ENCODE results near the gene PAPOLA.

The PAPOLA gene

DNA sequence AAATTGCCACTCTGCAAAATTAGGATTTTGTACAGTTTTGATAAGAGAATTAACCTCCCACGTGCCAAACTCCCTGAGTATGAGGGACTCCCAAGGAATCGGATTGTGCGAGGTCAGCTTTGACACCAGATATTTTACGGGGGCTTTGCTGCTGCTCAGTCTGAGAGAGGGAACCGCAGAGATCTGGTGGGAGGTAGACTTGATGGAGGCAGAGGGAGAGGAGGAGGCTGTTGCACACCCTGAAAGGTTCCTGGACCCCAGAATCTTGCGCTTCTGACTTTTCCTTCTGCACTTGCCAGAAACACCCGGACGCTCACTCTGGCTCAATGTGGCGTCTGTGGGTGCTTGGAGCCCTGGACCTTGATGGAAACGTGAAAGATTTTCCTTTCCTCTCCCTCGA is 83.9 kb downstream of the PAPOLA start:
- TF ChIP-seq CTCF (IDR thresholded peaks at IDR 0.05; ENCODE audit: control insufficient read depth, insufficient read depth, low read depth, low read length, missing control alignments) = no peak
- DNase-seq (ENCODE audit: low read depth) = no peak
- no peak overlapping the region for H3K4me3 ChIP-seq (ENCODE audit: control insufficient read depth, low read depth, low read length)

DNA sequence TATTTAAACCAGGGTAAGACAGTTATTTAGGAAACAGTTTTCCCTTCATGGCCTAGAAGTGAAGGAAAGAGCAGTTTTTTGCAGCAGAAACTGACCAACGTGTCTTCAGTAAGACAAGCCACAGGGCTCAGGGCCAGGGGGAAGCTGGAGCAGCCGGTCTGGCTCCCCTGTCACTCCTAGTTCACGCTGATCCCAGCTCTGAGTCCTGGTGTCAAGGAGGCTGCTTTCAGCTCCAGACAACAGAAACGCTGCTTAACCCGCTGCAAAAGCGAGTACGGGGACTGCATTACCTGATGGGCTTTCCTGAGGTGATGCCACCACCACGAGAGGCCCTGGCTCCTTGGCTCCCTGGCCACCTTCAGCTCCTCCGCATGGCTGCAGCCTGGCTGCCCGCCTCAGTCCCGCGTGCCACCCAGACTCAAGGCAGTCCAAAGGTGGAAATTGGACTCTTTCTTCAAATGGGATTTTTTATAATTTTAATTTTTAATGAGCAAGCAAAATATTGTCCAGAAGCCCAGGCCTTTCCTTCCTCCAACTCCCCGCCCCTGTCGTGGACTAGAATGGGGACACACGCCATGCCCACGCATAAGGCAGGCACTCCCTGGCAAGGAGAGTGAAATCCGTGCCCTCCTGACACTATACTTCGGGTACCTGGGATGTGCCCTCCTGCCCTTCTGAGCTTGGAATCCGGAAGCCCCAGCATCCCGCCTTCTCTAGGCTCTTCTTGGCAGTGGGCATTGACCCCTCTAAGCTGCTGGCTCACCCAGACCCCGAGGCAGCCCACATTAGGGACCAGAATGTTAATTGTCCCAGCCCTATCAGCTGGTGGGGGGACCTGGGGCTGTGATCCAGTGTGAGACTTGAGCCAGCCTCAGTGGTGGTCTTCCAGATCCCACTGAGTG is 85.0 kb downstream of the PAPOLA start:
- no peak overlapping the region for H3K4me3 ChIP-seq (ENCODE audit: control insufficient read depth, low read depth, low read length)
- TF ChIP-seq CTCF (IDR thresholded peaks at IDR 0.05; ENCODE audit: control insufficient read depth, insufficient read depth, low read depth, low read length, missing control alignments) = no peak
- DNase-seq (ENCODE audit: low read depth) = no peak

GRCh38 chr14:96587823-96588385 is 85.7 kb downstream of the PAPOLA start:
- no peak for DNase-seq (ENCODE audit: low read depth)
- TF ChIP-seq CTCF (IDR thresholded peaks at IDR 0.05; ENCODE audit: control insufficient read depth, insufficient read depth, low read depth, low read length, missing control alignments) = no peak
- H3K4me3 ChIP-seq (ENCODE audit: control insufficient read depth, low read depth, low read length) = no peak overlapping the region

DNA sequence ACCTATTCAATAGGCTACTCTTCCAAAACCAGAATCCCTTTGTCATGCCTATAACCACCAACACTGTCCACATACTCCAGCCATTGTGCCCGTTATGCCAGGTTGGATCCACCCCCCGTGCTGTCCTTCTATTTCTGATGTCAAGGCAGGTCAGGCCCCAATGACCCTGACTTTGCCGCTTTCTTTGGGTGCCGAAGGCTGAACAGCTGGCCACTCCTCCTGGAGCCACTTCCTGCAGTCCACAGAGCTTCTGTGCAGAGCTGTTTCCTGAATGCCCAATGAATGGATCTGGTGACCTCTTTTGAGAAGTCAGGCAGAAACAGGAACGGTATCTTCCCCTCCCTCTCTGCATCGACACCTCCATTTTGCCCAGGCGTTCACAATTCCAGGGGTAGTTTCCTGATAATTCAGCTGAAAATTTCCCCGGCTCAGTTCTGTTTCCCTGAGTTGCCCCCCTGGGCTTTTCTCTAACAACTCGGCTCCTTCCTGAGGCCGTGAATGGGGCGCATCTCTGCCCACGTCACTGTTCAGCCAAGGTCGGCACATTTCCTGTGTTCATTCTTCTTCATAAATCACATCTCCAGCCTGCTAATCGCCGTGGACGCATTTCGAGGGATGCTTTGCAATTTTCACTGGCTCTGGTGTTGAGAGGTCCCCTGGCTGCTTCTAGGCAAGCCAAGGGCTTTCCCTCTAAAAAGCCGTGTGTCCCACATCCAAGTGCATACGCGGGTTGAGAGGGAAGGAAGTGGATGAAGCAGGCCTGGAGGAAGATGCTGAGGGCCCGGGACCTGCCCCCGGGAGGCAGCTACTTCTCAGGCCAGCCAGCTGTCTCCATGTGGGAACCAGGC is 86.5 kb downstream of the PAPOLA start:
- DNase-seq (ENCODE audit: low read depth) = no peak
- TF ChIP-seq CTCF (IDR thresholded peaks at IDR 0.05; ENCODE audit: control insufficient read depth, insufficient read depth, low read depth, low read length, missing control alignments) = no peak
- no peak overlapping the region for H3K4me3 ChIP-seq (ENCODE audit: control insufficient read depth, low read depth, low read length)

DNA sequence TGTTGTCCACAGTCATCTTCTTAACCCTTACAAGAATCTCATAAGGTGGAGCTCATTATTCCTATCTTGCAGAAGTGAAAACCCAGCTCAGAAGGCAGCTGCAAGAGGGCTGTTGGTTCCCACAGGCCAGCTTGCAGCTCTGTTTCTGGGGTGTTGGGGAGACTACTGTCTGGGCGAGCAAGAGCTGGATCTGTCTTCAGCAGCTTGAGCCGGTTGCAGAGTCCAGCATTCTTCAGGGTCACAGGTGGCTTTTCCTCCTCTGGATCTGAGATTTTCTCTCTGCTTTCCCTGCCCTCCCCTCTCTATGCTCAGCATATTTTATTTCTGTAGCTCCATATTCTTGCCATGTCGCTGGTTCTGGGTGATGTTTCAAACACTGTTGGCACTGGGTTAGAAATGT is 87.4 kb downstream of the PAPOLA start:
- DNase-seq (ENCODE audit: low read depth) = no peak
- no peak overlapping the region for H3K4me3 ChIP-seq (ENCODE audit: control insufficient read depth, low read depth, low read length)
- TF ChIP-seq CTCF (IDR thresholded peaks at IDR 0.05; ENCODE audit: control insufficient read depth, insufficient read depth, low read depth, low read length, missing control alignments) = no peak

DNA sequence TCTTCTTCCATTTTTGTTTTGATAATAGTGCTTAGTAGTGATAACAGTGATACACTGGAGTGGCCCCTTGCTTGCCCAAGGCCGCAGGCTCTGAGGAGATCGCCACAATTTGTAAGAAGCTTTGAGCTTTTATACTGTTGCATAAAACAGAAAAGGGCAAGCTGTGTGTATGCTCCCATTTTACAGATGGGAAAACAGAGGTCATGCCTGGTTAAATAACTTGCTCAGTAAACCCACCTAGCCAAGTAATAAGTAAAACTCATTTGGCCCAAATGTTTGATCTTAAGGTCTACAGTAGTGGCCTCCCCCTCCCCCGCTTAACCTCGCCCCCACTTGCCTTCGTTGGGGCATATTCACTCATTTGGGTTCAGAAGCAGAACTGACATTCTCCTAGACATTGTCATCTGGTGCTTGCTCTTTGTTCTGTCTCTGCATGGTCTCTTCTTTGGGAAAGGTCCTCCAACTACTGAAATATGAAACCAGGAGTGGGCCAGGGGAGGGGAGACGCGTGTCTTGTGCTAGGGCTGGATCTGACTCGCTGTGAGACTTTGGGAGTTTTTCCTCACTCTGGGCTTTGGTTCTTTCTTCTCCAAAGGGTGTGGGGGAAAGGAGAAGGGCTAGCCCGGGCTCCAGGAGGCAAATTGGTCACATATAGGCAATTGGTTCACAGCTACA is 88.1 kb downstream of the PAPOLA start:
- H3K4me3 ChIP-seq (ENCODE audit: control insufficient read depth, low read depth, low read length) = no peak overlapping the region
- no peak for DNase-seq (ENCODE audit: low read depth)
- TF ChIP-seq CTCF (IDR thresholded peaks at IDR 0.05; ENCODE audit: control insufficient read depth, insufficient read depth, low read depth, low read length, missing control alignments) = no peak

Measured in AG09309 (cell line).